Heart left ventricle (tissue), 13 donors: ENCODE results near the gene NUP62.

ENCODE experiments used
- POLR2A ChIP-seq, 2 donors: fragments of 450-650 bp; IDR thresholded peaks; one replicate each; pipeline ENCODE4 v1.6.1; 2017; ENCODE audit warnings: antibody characterized with exemption in 2 of 2, mild to moderate bottlenecking in 2 of 2, moderate library complexity in 2 of 2
- TF ChIP-seq, protein P1 (sequence below), 12 donors: fragments of 200-600 bp; sonication (generic) in 4 of 12; IDR thresholded peaks; one replicate each; pipeline versions ENCODE4 v1.5.0 to v1.8.0; 2018 to 2022; ENCODE audit warnings: antibody characterized with exemption in 12 of 12, mild to moderate bottlenecking in 5 of 12
- donor health status: ischemic (EF 13 %, LVEDD 7.1; RV severe dilation, severe dysfunction).
- donor health status: DM: no; HTN: yes; CAD: no.
- donor health status: DM: no; HTN: no; CAD: no.
- donor health status: ischemic (EF 25% LVEDD 6.9; RV normal size, moderate dysfunction).
- donor health status: ischemic (EF 25% LVEDD 5.7; RV mildly dilated, moderate dysfunction).
- donor health status: ischemic (EF 35%, LVEDD 5.7; RV mildly dilated, moderate dysfunction).
- donor health status: nonischemic (EF 11% LVEDD 7.7; RV severe dilation, severe dysfunction).
- donor health status: DM: yes; HTN: yes; CAD: no.
- donor health status: PGD.
- donor health status: ischemic (EF 29% LVEDD 5.4; RV normal size, mild dysfunction).
- donor health status: nonischemic (EF 23%, LVEDD 6.1; RV moderate dilation, normal function).

DNA sequence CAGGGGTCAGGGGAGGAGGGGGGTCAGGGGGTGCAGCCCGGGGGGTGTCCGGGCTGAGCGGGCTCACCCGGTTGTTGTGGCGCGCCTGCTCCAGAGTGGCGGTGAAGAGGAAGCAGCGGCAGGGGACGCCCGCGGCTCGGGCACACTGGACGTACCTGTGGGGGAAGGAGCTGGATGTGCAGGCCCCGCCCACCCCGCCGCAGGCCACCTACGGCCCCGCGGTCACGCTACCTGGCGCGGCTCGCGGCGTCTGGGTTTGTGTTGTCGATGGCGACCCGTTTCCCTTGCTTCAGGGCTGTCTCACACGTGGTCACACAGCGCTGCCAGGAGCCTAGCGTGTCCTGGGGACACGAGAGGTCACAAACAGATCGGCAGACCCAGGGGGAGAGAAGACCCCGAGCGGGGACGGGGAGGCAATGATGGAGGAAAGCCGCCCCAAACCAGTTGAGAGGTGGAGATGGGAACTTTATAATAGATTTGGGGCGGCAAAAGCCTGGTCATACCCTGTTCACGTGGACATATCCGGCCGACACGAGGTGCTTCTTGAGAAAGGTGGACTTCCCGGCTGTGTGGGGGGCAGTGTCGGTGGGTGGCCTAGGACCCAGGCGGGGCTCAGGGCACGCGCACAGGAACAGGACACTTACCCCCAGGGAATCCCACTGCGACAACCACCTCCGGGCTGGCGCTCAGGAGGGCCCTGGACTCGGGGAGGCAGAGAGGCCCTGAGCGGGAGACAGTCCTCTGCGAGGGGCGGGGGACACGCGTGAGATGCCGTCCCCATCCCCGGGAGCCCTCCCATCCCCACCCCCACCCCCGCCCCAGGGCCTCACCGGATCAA, 67.5 kb downstream of the NUP62 start:
- TF ChIP-seq, protein P1, sequence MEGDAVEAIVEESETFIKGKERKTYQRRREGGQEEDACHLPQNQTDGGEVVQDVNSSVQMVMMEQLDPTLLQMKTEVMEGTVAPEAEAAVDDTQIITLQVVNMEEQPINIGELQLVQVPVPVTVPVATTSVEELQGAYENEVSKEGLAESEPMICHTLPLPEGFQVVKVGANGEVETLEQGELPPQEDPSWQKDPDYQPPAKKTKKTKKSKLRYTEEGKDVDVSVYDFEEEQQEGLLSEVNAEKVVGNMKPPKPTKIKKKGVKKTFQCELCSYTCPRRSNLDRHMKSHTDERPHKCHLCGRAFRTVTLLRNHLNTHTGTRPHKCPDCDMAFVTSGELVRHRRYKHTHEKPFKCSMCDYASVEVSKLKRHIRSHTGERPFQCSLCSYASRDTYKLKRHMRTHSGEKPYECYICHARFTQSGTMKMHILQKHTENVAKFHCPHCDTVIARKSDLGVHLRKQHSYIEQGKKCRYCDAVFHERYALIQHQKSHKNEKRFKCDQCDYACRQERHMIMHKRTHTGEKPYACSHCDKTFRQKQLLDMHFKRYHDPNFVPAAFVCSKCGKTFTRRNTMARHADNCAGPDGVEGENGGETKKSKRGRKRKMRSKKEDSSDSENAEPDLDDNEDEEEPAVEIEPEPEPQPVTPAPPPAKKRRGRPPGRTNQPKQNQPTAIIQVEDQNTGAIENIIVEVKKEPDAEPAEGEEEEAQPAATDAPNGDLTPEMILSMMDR (IDR thresholded peaks at IDR 0.05), result no peak
- no peak for TF ChIP-seq POLR2A (IDR thresholded peaks at IDR 0.05)
